ENCODE results near the gene BRICD5. TPM values are rescaled to one million over a fixed set of nuclear protein-coding genes. Genes with fewer than 3 reads are reported as not detected.

Gene BRICD5
- total and polyA plus RNA-seq, 2 of the 13 experiments (the other 11 are each of a cell fraction or from before 2014, with no cell fraction given) = 1.6 to 5.8 TPM

DNA sequence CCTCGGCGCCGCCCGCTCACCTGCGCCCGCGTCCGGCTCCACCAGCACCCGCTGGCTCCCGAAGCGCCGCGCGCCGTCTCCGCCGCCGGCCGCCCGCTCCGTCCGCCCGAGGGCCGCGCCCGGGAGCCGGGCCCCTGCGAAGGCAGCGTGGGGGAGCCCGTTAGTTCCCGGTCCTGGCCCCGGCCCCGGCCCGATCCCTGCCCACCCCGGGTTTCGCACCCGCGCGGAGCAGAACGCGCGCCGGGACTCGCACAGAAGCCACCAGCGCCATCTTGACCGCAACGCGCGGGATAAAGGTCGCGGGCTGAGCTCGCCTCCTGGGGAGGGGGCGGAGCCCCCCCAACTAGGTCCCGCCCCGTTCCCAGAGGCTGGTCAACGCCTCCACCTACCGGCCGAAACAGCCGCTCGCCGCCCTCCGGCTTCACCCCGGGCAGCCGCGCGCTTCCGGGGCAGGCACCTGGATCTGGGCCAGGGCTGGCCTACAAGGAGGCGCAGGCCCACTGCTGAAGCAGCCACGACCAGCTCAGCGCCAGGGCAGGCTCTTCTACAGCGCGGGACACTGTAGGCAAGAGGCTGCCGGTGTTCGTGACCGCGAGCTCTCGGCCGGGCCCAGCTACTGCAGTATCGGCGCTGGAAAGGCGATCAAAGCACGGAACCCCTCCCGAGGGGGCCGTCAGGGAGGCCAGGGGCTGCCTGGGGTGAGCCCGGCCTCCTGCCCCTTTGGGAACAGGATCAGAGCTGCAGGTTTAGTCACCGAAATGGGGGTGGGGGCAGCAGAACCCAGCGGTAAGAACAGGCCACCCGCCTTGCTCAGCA, 40.8 kb upstream of the BRICD5 start, which contains the start of gene ECI1 (continued):
- TF ChIP-seq PRDM10 (CRISPR knock-in tag; IDR thresholded peaks at IDR 0.05; ENCODE audit: low read depth) (peak; percentile 87), HOXA3 (CRISPR knock-in tag; IDR thresholded peaks at IDR 0.05) (peak; percentile 84), ZFAT (CRISPR knock-in tag; conservative IDR thresholded peaks at IDR 0.05) (no peak), ZBTB38 (CRISPR knock-in tag; IDR thresholded peaks at IDR 0.05) (peak; percentile 86), ZBED4 (CRISPR knock-in tag; IDR thresholded peaks at IDR 0.05; ENCODE audit: borderline replicate concordance) (peak; percentile 78; the same call in 1 of the 2 replicates), TEAD3 (CRISPR knock-in tag; optimal IDR thresholded peaks at IDR 0.05; ENCODE audit: borderline replicate concordance) (no peak), ZNF503 (CRISPR knock-in tag; IDR thresholded peaks at IDR 0.05) (no peak), CBX2 (IDR thresholded peaks at IDR 0.05; ENCODE audit: low read depth, low read length) (no peak), CBX2 (CRISPR knock-in tag; IDR thresholded peaks at IDR 0.05; ENCODE audit: low read depth) (0 out of 2 replicates have a peak, but pooled peaks have one; percentile 21), XRCC5 (optimal IDR thresholded peaks at IDR 0.05; ENCODE audit: low read length) (peak; percentile 92), BORCS8-MEF2B (CRISPR knock-in tag; IDR thresholded peaks at IDR 0.05) (peak; percentile 60; the same call in 1 of the 2 replicates), HNRNPUL1 (IDR thresholded peaks at IDR 0.05; ENCODE audit: low read depth, low read length) (0 out of 2 replicates have a peak, but pooled peaks have one; percentile 39), ZSCAN30 (CRISPR knock-in tag; IDR thresholded peaks at IDR 0.05) (no peak), SP140L (CRISPR knock-in tag; IDR thresholded peaks at IDR 0.05; ENCODE audit: borderline replicate concordance) (no peak), ISL2 (CRISPR knock-in tag; IDR thresholded peaks at IDR 0.05) (peak; percentile 49; the same call in 1 of the 2 replicates), NFKBIZ (CRISPR knock-in tag; IDR thresholded peaks at IDR 0.05) (no peak), PTBP1 (IDR thresholded peaks at IDR 0.05; ENCODE audit: low read depth, low read length, poor library complexity, severe bottlenecking) (peak; percentile 67)
- TF ChIP-seq, protein P1, sequence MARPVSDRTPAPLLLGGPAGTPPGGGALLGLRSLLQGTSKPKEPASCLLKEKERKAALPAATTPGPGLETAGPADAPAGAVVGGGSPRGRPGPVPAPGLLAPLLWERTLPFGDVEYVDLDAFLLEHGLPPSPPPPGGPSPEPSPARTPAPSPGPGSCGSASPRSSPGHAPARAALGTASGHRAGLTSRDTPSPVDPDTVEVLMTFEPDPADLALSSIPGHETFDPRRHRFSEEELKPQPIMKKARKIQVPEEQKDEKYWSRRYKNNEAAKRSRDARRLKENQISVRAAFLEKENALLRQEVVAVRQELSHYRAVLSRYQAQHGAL (CRISPR knock-in tag; IDR thresholded peaks at IDR 0.05; ENCODE audit: not compliant biosample characterization) = peak; percentile 28
